Measurements from ENCODE around the gene MVB12B.

The MVB12B gene

DNA sequence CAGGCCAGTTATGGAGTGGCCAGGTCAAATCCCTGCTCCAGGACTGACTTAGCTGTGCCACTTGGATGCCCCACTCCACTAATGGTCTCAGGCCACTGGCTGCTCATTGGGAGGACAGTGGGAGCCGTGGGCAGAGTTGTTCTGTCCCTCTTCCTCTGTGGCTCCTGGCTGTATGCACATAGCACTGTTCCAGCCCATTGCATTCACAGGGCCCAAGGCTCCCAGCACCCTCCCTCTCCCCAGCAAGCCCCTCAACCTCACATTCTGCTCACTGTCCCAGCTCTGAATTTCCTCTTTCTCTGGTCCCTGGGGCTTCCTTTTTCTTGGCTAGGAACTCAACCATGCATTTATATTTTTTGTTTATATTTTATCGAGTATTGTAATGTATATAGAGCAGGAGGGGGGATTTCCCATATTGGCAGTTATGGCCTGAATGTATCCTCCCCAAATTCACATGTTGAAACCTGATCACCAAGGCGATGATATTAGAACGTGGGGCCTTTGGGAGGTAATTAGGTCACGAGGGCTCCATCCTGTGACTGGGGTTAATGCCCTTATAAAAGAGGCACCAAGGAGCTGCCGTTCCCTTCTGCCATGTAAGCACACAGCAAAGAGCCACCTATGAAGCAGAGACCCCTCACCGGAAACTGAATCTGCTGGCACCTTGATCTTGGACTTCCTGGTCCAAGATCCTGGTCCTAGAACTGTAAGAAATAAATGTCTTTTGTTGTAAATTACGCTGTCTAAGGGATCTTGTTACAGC lies 17.0 kb upstream of the MVB12B start:
- DNase-seq (ENCODE audit: low spot score) = no peak
- TF ChIP-seq, protein P1, sequence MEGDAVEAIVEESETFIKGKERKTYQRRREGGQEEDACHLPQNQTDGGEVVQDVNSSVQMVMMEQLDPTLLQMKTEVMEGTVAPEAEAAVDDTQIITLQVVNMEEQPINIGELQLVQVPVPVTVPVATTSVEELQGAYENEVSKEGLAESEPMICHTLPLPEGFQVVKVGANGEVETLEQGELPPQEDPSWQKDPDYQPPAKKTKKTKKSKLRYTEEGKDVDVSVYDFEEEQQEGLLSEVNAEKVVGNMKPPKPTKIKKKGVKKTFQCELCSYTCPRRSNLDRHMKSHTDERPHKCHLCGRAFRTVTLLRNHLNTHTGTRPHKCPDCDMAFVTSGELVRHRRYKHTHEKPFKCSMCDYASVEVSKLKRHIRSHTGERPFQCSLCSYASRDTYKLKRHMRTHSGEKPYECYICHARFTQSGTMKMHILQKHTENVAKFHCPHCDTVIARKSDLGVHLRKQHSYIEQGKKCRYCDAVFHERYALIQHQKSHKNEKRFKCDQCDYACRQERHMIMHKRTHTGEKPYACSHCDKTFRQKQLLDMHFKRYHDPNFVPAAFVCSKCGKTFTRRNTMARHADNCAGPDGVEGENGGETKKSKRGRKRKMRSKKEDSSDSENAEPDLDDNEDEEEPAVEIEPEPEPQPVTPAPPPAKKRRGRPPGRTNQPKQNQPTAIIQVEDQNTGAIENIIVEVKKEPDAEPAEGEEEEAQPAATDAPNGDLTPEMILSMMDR (IDR thresholded peaks at IDR 0.05) = no peak
- Histone ChIP-seq H3K4me3 (no peak overlapping the region), H3K27ac (no peak overlapping the region)

DNA sequence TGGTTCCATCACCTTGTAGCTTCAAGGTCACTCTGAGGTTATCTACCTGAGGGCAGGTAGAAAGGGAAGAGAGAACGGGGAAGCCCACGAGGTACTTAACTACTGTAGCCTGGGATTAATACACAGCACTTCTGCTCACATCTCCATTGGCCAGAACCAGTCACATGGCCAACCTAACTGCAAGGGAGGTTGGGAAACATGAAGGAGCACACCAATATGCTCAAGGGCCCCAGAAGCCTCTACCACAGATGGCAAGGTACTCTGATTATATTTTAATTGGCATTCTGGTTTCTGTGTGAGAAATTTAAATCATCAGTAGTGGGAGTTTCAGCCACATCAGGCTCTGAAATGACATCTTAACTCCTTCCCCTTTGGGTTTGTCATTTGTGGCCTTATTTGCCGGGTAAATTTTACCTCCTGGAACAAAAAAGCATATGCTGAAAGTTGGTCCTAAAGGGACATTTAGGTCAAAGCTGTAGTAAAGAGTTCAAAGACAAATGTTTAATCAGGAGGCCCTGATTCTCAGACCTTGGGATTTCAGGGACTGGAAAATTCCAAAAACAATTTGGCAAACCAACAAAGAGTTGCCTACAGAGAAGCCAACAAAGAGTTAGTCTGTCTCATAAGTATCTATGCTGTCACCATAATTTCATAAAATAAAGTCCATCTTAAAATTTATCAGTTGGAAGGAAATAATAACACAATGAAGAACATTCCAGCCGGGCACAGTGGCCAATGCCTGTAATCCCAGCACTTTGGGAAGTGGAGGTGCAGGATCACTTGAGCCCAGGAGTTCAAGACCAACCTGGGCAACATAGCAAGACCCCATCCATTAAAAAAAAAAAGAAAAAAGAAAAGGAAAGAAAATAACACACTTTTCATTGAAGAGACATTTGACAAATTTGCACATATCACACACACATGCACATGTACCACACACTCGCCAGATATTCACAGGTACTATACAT lies 13.8 kb upstream of the MVB12B start:
- no peak for DNase-seq (ENCODE audit: low spot score)
- H3K27ac ChIP-seq = no peak overlapping the region
- TF ChIP-seq, protein P1 (IDR thresholded peaks at IDR 0.05) = no peak
- H3K4me3 ChIP-seq = no peak overlapping the region

DNA sequence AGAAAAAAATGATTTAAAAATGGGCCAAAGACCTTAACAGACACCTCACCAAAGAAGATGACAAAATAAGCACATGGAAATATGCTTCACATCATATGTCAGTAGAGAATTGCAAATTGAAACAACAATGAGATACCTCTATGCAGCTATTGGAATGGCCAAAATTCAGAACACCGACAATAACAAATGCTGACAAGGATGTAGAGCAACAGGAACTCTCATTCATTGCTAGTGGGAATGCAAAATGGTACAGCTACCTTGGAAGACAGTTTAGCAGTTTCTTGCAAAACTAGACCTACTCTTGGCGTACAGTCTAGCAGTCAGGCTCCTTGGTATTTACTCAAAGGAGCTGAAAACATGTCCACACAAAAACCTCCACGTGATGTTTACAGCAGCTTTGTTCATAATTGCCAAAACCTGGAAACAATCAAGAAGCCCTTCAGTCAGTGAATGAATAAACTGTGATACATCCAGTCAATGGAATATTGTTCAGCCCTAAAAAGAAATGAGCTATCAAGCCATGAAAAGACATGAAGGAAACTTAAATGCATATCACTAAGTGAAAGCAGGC lies 10.5 kb upstream of the MVB12B start:
- TF ChIP-seq, protein P1 (IDR thresholded peaks at IDR 0.05) = no peak
- Histone ChIP-seq H3K27ac (no peak overlapping the region), H3K4me3 (no peak overlapping the region)
- DNase-seq (ENCODE audit: low spot score) = no peak

DNA sequence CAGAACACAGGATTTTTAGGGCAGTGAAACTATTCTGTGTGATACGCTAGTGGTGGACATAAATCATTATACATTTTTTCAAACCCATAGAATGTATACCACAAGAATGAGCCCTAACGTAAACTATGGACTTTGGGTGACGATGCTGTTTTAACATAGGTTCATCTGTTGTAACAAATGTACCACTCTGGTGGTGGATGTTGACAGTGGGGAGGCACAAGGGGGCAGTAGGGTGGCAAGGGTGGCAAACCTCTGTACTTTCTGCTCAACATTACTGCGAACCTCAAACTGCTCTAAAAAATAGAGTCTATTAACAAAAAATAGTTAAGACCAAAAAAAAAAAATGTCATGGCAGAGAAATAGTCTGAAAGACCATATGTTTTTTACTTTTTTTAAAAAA lies 9.1 kb upstream of the MVB12B start:
- H3K4me3 ChIP-seq = no peak overlapping the region
- H3K27ac ChIP-seq = no peak overlapping the region
- no peak for DNase-seq (ENCODE audit: low spot score)
- TF ChIP-seq, protein P1 (IDR thresholded peaks at IDR 0.05) = no peak

DNA sequence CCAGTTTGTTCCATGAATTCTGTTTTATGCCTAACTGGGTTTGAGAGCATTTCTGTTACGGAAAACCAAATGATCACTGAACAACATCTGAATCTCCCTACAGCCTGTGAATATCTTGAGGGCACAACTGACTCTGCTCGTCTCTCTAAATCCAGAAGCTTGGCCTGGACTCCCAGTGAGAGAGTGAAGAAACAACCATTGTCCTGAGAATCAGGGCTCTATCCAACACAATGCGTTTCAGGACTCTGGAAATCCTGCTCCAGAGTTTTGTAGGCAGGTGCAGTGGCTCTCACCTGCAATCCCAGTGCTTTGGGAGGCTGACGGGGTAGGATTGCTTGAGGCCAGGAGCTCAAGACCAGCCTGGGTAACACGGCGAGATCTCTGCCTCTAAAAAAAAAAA lies 7.8 kb upstream of the MVB12B start:
- TF ChIP-seq, protein P1 (IDR thresholded peaks at IDR 0.05) = no peak
- Histone ChIP-seq H3K27ac (no peak overlapping the region), H3K4me3 (no peak overlapping the region)
- no peak for DNase-seq (ENCODE audit: low spot score)

DNA sequence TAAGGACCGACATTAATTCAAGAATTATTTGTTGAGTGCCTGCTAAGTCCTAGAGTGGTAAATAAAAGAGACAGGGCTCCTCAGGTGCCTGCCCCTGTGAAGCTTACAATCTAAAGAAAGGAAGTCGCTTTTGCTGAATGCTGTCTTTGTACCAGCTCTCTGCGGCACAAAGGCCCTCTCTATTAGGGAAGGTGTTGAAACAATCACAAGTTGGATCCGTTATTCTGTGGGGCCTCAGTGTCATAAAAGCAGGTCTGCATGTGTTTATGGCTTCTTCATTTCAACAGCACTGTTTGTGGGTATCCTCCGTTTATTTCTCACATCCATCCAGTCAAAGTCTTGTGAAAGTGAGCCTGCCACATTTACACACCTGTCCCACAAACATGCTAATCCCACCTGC lies 7.0 kb upstream of the MVB12B start:
- H3K4me3 ChIP-seq = no peak overlapping the region
- TF ChIP-seq, protein P1 (IDR thresholded peaks at IDR 0.05) = no peak
- DNase-seq (ENCODE audit: low spot score) = no peak
- H3K27ac ChIP-seq = no peak overlapping the region

Measured in coronary artery (tissue), 2 donors.